HEK293 (cell line): Measurements from ENCODE around the gene RHBG.

Experiments
- CTCF ChIA-PET: fragments of 350-600 bp; formaldehyde crosslinking; extraction: SDS; loops from one replicate; lab custom pipeline; 2021; ENCODE audit warnings: antibody characterized with exemption; lab: Yijun Ruan, JAX
- POLR2A ChIA-PET: fragments of 300-600 bp; formaldehyde crosslinking; extraction: SDS; loops from one replicate; lab custom pipeline; 2020; ENCODE audit warnings: antibody characterized with exemption, inconsistent platforms; lab: Yijun Ruan, JAX
- H3K27ac ChIP-seq: fragments of 200-500 bp; sonication (Bioruptor generic); 2 replicates; pipeline ENCODE4 v1.5.1; 2014; ENCODE audit warnings: low read depth, low read length, control low read depth, inconsistent platforms; ENCODE audit errors: extremely low read depth
- H3K36me3 ChIP-seq, 2 experiments: fragments of 200-500 bp in 1 of 2; sonication (Bioruptor generic) in 1 of 2; 1 replicate in 1 of 2; 2 replicates in 1 of 2; pipeline ENCODE4 v1.5.1; 2014 to 2017; ENCODE audit warnings: inconsistent platforms in 2 of 2, low read length in 2 of 2; ENCODE audit not compliant: control insufficient read depth in 2 of 2, insufficient read depth in 1 of 2
- H3K4me1 ChIP-seq: fragments of 200-500 bp; sonication (Bioruptor generic); 2 replicates; pipeline ENCODE4 v1.5.1; 2014; ENCODE audit warnings: mild to moderate bottlenecking, low read length, inconsistent platforms; ENCODE audit not compliant: control insufficient read depth, insufficient read depth
- H3K4me3 ChIP-seq: 2 replicates; pipeline ENCODE4 v1.5.1; 2011; ENCODE audit warnings: low read depth, mild to moderate bottlenecking, control low read depth, low read length, moderate library complexity
- H3K9me3 ChIP-seq: fragments of 200-500 bp; sonication (Bioruptor generic); 2 replicates; pipeline ENCODE4 v1.5.1; 2014; ENCODE audit warnings: low read depth, low read length, inconsistent platforms; ENCODE audit not compliant: control insufficient read depth, insufficient read depth
- CTCF ChIP-seq: fragments of 450-650 bp; formaldehyde crosslinking; IDR thresholded peaks from 2 replicates; pipeline ENCODE4 v1.5.1; 2016; ENCODE audit warnings: missing biosample characterization, missing genetic modification characterization
- HIC1 ChIP-seq: fragments of 450-650 bp; formaldehyde crosslinking; IDR thresholded peaks from 2 replicates; pipeline ENCODE4 v1.5.1; 2016; ENCODE audit warnings: missing biosample characterization, missing genetic modification characterization
- KLF8 ChIP-seq: fragments of 450-650 bp; formaldehyde crosslinking; IDR thresholded peaks from 2 replicates; pipeline ENCODE4 v1.5.1; 2016; ENCODE audit warnings: missing biosample characterization, missing genetic modification characterization
- PRDM2 ChIP-seq: fragments of 450-650 bp; formaldehyde crosslinking; IDR thresholded peaks from 2 replicates; pipeline ENCODE4 v1.5.1; 2016; ENCODE audit warnings: missing biosample characterization, missing genetic modification characterization, borderline replicate concordance
- SP7 ChIP-seq: fragments of 450-650 bp; formaldehyde crosslinking; IDR thresholded peaks from 2 replicates; pipeline ENCODE4 v1.5.1; 2016; ENCODE audit warnings: missing biosample characterization, missing genetic modification characterization
- WT1 ChIP-seq: fragments of 450-650 bp; formaldehyde crosslinking; IDR thresholded peaks from 2 replicates; pipeline ENCODE4 v1.5.1; 2016; ENCODE audit warnings: missing biosample characterization, missing genetic modification characterization
- ZNF10 ChIP-seq: fragments of 450-650 bp; formaldehyde crosslinking; IDR thresholded peaks from 2 replicates; pipeline ENCODE4 v1.5.1; 2017; ENCODE audit warnings: missing biosample characterization, missing genetic modification characterization
- ZNF341 ChIP-seq: fragments of 450-650 bp; formaldehyde crosslinking; IDR thresholded peaks from 2 replicates; pipeline ENCODE4; 2016; ENCODE audit warnings: low read depth, missing biosample characterization, missing genetic modification characterization
- ZNF426 ChIP-seq: fragments of 450-650 bp; formaldehyde crosslinking; IDR thresholded peaks from 2 replicates; pipeline ENCODE4 v1.5.1; 2017; ENCODE audit warnings: missing biosample characterization, missing genetic modification characterization, mild to moderate bottlenecking, inconsistent platforms, moderate library complexity
- ZNF610 ChIP-seq: fragments of 450-650 bp; formaldehyde crosslinking; IDR thresholded peaks from 2 replicates; pipeline ENCODE4 v1.5.1; 2016; ENCODE audit warnings: missing biosample characterization, missing genetic modification characterization, borderline replicate concordance
- ZNF645 ChIP-seq: fragments of 450-650 bp; formaldehyde crosslinking; IDR thresholded peaks from 2 replicates; pipeline ENCODE4; 2016; ENCODE audit warnings: missing biosample characterization, missing genetic modification characterization
- ZNF837 ChIP-seq: fragments of 450-650 bp; formaldehyde crosslinking; IDR thresholded peaks from 2 replicates; pipeline ENCODE4 v1.5.1; 2016; ENCODE audit warnings: missing biosample characterization, missing genetic modification characterization
- ZSCAN23 ChIP-seq: fragments of 450-650 bp; formaldehyde crosslinking; IDR thresholded peaks from 2 replicates; pipeline ENCODE4 v1.5.1; 2016; ENCODE audit warnings: missing biosample characterization, missing genetic modification characterization

RHBG gene

GRCh38 chr1:156433032-156433431 is 64.0 kb downstream of the RHBG start:
- POLR2A ChIA-PET, result no interaction called here

More at GRCh38 chr1:156433032-156433431, 64.0 kb downstream of the RHBG start:
- no peaks in the 10 kb centered on the region for H3K9me3 ChIP-seq
- no peak overlapping the region for H3K4me3 ChIP-seq
- TF ChIP-seq ZNF837 (tag by site-specific recombination) (no peak), ZSCAN23 (tag by site-specific recombination) (no peak), ZNF10 (no peak), PRDM2 (tag by site-specific recombination) (no peak), SP7 (tag by site-specific recombination) (no peak), ZNF341 (tag by site-specific recombination) (no peak), WT1 (tag by site-specific recombination) (no peak), KLF8 (no peak), HIC1 (tag by site-specific recombination) (no peak), CTCF (tag by site-specific recombination) (no peak), ZNF645 (no peak), ZNF610 (tag by site-specific recombination) (no peak), ZNF426 (no peak)
- no peaks in the 10 kb centered on the region for H3K4me1 ChIP-seq
- CTCF ChIA-PET, result interaction anchor here (2.1 to 3.5 kb wide), 3 partner anchors 12 to 47 kb away, joined by 7 to 44 read pairs (median 20); no protein-coding TSS in a partner anchor
- no peak overlapping the region for H3K27ac ChIP-seq
- H3K36me3 ChIP-seq, result no peaks in the 10 kb centered on the region
